ENCODE results near the gene MRTFA. TPM values are rescaled to one million over a fixed set of nuclear protein-coding genes. Genes with fewer than 3 reads are reported as not detected.
A peak's percentile ranks its signal among the peaks of the same experiment; 100 is the strongest.

Gene MRTFA
- polyA plus RNA-seq: 10 to 100 TPM; 10.7 to 16.5 TPM

DNA sequence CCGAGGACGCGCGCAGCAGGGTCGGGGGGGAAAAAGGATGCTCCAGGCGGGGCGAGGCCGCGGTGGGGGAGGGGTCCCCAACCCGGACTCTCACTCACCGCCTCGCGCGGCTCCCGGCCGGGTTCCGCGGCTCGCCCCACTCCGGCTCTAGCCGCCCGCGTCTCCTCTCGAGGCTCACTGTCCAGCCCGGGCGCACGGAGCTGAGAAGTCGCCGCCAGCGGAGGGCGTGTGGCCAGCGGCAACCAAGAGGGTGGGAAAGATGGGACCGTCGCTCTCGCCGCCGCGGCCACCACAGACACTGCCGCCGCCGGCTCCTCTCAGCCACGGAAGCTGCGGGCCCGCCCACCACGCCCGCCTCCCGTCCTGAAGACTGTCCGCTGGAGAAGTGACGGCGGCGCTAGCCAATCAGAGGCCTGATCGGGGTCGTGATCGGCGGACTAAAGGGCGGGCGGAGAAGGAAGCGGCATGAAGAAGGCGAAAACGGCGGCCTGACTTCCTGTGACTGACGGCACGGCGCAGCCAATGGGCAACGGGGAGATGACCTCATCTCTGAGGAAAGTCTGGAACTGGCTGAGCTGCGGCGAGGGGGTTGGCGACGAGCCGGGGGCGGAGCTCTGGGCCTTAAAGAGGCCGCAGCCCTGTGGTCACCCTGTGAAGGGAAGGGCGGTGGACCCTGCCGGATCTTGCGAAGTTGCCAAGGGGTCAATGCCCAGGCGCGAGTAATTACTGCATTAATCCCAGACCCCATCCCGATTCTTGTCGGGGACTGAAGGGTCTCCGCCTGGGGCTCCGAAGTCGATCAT lies at the start of gene MRTFA:
Gene MRTFA, minus strand, starts transcription at position 340 of the 803 bp plus-strand sequence.
- H3K27me3 ChIP-seq (ENCODE audit: control insufficient read depth in 1 of 2, insufficient read depth in 2 of 2, low read length in 2 of 2): no peaks in the 10 kb centered on the region
- peaks cover 0 to 9% of the 10 kb centered on the region in 2 donors for H3K4me1 ChIP-seq (ENCODE audit: control insufficient read depth in 2 of 2, insufficient read depth in 2 of 2, low read length in 1 of 2)
- H3K9me3 ChIP-seq (ENCODE audit: control insufficient read depth in 2 of 2, insufficient read depth in 1 of 2, low read depth in 1 of 2, low read length in 1 of 2): no peaks in the 10 kb centered on the region
- H3K4me3 ChIP-seq (ENCODE audit: low read depth in 1 of 2, low read length in 2 of 2): peak within 1 kb of the TSS; percentile 81 to 100
- 0 to 1% methylated on average over 76 to 82 of the region's 82 CpGs for WGBS, 2 donors
- no peaks in the 10 kb centered on the region for H3K36me3 ChIP-seq (ENCODE audit: control insufficient read depth in 2 of 2, insufficient read depth in 2 of 2, low read length in 1 of 2)
- H3K27ac ChIP-seq (ENCODE audit: low read depth in 2 of 2, low read length in 1 of 2): peak within 1 kb of the TSS; percentile 97 to 99

DNA sequence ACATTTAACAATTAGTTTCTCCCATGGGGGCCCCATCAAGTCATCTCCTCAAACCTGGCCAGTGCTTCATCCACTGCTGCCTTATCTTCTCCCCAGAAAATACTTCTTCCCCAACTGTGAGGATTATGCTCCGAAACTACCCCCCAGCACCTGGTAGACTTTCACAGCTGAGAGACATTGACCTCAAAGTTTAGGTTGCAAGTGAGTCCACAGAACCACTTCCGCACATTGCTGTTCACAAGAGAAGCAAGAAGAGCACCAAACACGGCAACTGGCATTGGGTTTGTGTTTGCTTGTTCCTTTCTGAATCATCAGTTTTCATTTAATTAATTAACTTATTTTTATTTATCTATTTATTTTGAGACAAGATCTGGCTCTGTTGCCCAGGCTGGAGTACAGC lies 48.9 kb upstream of the MRTFA start:
- Histone ChIP-seq H3K4me1 (ENCODE audit: control insufficient read depth in 2 of 2, insufficient read depth in 2 of 2, low read length in 1 of 2) (peaks cover 0 to 2% of the 10 kb centered on the region in 2 donors), H3K27ac (ENCODE audit: low read depth in 2 of 2, low read length in 1 of 2) (no peak overlapping the region), H3K27me3 (ENCODE audit: control insufficient read depth in 1 of 2, insufficient read depth in 2 of 2, low read length in 2 of 2) (no peaks in the 10 kb centered on the region), H3K4me3 (ENCODE audit: low read depth in 1 of 2, low read length in 2 of 2) (no peak overlapping the region), H3K36me3 (ENCODE audit: control insufficient read depth in 2 of 2, insufficient read depth in 2 of 2, low read length in 1 of 2) (no peaks in the 10 kb centered on the region), H3K9me3 (ENCODE audit: control insufficient read depth in 2 of 2, insufficient read depth in 1 of 2, low read depth in 1 of 2, low read length in 1 of 2) (no peaks in the 10 kb centered on the region)
- WGBS, 2 donors: 87 to 95% methylated on average over 3 of the region's 3 CpGs

GRCh38 chr22:40684728-40685127 lies 48.2 kb upstream of the MRTFA start:
- Histone ChIP-seq H3K27ac (ENCODE audit: low read depth in 2 of 2, low read length in 1 of 2) (no peak overlapping the region), H3K36me3 (ENCODE audit: control insufficient read depth in 2 of 2, insufficient read depth in 2 of 2, low read length in 1 of 2) (no peaks in the 10 kb centered on the region), H3K4me3 (ENCODE audit: low read depth in 1 of 2, low read length in 2 of 2) (no peak overlapping the region), H3K9me3 (ENCODE audit: control insufficient read depth in 2 of 2, insufficient read depth in 1 of 2, low read depth in 1 of 2, low read length in 1 of 2) (no peaks in the 10 kb centered on the region), H3K27me3 (ENCODE audit: control insufficient read depth in 1 of 2, insufficient read depth in 2 of 2, low read length in 2 of 2) (no peaks in the 10 kb centered on the region), H3K4me1 (ENCODE audit: control insufficient read depth in 2 of 2, insufficient read depth in 2 of 2, low read length in 1 of 2) (peaks cover 2% of the 10 kb centered on the region in 2 donors)
- 60 to 80% methylated on average over 9 of the region's 9 CpGs for WGBS, 2 donors

GRCh38 chr22:40681451-40681850 lies 44.9 kb upstream of the MRTFA start:
- WGBS, 2 donors: 93 to 95% methylated on average over 19 of the region's 19 CpGs
- H3K9me3 ChIP-seq (ENCODE audit: control insufficient read depth in 2 of 2, insufficient read depth in 1 of 2, low read depth in 1 of 2, low read length in 1 of 2): no peaks in the 10 kb centered on the region
- no peak overlapping the region for H3K27ac ChIP-seq (ENCODE audit: low read depth in 2 of 2, low read length in 1 of 2)
- no peak overlapping the region for H3K4me3 ChIP-seq (ENCODE audit: low read depth in 1 of 2, low read length in 2 of 2)
- peaks cover 2 to 12% of the 10 kb centered on the region in 2 donors for H3K4me1 ChIP-seq (ENCODE audit: control insufficient read depth in 2 of 2, insufficient read depth in 2 of 2, low read length in 1 of 2)
- H3K36me3 ChIP-seq (ENCODE audit: control insufficient read depth in 2 of 2, insufficient read depth in 2 of 2, low read length in 1 of 2): no peaks in the 10 kb centered on the region
- no peaks in the 10 kb centered on the region for H3K27me3 ChIP-seq (ENCODE audit: control insufficient read depth in 1 of 2, insufficient read depth in 2 of 2, low read length in 2 of 2)

GRCh38 chr22:40680819-40681183 lies 44.3 kb upstream of the MRTFA start:
- Histone ChIP-seq H3K27me3 (ENCODE audit: control insufficient read depth in 1 of 2, insufficient read depth in 2 of 2, low read length in 2 of 2) (no peaks in the 10 kb centered on the region), H3K27ac (ENCODE audit: low read depth in 2 of 2, low read length in 1 of 2) (no peak overlapping the region), H3K4me3 (ENCODE audit: low read depth in 1 of 2, low read length in 2 of 2) (no peak overlapping the region), H3K4me1 (ENCODE audit: control insufficient read depth in 2 of 2, insufficient read depth in 2 of 2, low read length in 1 of 2) (peaks cover 2 to 12% of the 10 kb centered on the region in 2 donors), H3K9me3 (ENCODE audit: control insufficient read depth in 2 of 2, insufficient read depth in 1 of 2, low read depth in 1 of 2, low read length in 1 of 2) (no peaks in the 10 kb centered on the region), H3K36me3 (ENCODE audit: control insufficient read depth in 2 of 2, insufficient read depth in 2 of 2, low read length in 1 of 2) (no peaks in the 10 kb centered on the region)
- WGBS, 2 donors: 90 to 93% methylated on average over 15 of the region's 15 CpGs

- peaks cover 2 to 12% of the 10 kb centered on the region in 2 donors for H3K4me1 ChIP-seq (ENCODE audit: control insufficient read depth in 2 of 2, insufficient read depth in 2 of 2, low read length in 1 of 2)
- WGBS, 2 donors: 53 to 59% methylated on average over 9 of the region's 9 CpGs
These were observed 43.7 kb upstream of the MRTFA start for GRCh38 chr22:40679964-40680818.

DNA sequence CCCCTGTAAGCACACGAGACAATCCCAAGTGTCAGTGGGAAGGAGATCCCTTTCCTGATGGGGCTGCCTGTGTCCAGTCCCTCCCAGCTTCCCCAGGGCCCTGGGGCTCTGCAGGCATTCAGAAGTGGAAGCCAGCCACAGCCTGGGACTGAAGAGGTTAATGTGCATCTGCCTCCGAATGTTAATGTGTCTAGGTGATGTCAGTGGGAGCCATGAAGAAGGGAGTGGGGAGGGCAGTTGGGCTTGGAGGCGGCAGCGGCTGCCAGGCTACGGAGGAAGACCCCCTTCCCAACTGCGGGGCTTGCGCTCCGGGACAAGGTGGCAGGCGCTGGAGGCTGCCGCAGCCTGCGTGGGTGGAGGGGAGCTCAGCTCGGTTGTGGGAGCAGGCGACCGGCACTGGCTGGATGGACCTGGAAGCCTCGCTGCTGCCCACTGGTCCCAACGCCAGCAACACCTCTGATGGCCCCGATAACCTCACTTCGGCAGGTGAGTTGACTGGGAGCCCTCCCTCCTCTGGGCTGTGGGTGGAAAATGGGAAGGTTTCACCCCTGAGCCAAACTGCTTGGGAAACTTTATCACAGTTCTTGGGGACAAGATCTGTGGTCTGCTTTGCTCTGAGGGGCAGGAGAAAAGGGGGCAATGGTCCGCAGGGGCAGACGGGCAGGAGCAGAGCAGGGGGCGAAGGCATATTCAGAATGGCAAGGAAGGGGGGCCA lies 42.9 kb upstream of the MRTFA start, which contains the start of gene MCHR1:
Gene MCHR1, plus strand, starts transcription at position 236 of the 715 bp plus-strand sequence. Its CDS starts 169 bp downstream, at position 405.
- no peaks in the 10 kb centered on the region for H3K27me3 ChIP-seq (ENCODE audit: control insufficient read depth in 1 of 2, insufficient read depth in 2 of 2, low read length in 2 of 2)
- H3K4me1 ChIP-seq (ENCODE audit: control insufficient read depth in 2 of 2, insufficient read depth in 2 of 2, low read length in 1 of 2): peaks cover 2 to 12% of the 10 kb centered on the region in 2 donors
- no peak within 1 kb of the TSS for H3K27ac ChIP-seq (ENCODE audit: low read depth in 2 of 2, low read length in 1 of 2)
- H3K9me3 ChIP-seq (ENCODE audit: control insufficient read depth in 2 of 2, insufficient read depth in 1 of 2, low read depth in 1 of 2, low read length in 1 of 2): no peaks in the 10 kb centered on the region
- no peaks in the 10 kb centered on the region for H3K36me3 ChIP-seq (ENCODE audit: control insufficient read depth in 2 of 2, insufficient read depth in 2 of 2, low read length in 1 of 2)
- WGBS, 2 donors: 22 to 24% methylated on average over 21 of the region's 21 CpGs
- no peak within 1 kb of the TSS for H3K4me3 ChIP-seq (ENCODE audit: low read depth in 1 of 2, low read length in 2 of 2)

More at GRCh38 chr22:40679964-40680818, 43.7 kb upstream of the MRTFA start:
- Histone ChIP-seq H3K36me3 (ENCODE audit: control insufficient read depth in 2 of 2, insufficient read depth in 2 of 2, low read length in 1 of 2) (no peaks in the 10 kb centered on the region), H3K27ac (ENCODE audit: low read depth in 2 of 2, low read length in 1 of 2) (no peak overlapping the region), H3K4me3 (ENCODE audit: low read depth in 1 of 2, low read length in 2 of 2) (no peak overlapping the region), H3K27me3 (ENCODE audit: control insufficient read depth in 1 of 2, insufficient read depth in 2 of 2, low read length in 2 of 2) (no peaks in the 10 kb centered on the region), H3K9me3 (ENCODE audit: control insufficient read depth in 2 of 2, insufficient read depth in 1 of 2, low read depth in 1 of 2, low read length in 1 of 2) (no peaks in the 10 kb centered on the region)

DNA sequence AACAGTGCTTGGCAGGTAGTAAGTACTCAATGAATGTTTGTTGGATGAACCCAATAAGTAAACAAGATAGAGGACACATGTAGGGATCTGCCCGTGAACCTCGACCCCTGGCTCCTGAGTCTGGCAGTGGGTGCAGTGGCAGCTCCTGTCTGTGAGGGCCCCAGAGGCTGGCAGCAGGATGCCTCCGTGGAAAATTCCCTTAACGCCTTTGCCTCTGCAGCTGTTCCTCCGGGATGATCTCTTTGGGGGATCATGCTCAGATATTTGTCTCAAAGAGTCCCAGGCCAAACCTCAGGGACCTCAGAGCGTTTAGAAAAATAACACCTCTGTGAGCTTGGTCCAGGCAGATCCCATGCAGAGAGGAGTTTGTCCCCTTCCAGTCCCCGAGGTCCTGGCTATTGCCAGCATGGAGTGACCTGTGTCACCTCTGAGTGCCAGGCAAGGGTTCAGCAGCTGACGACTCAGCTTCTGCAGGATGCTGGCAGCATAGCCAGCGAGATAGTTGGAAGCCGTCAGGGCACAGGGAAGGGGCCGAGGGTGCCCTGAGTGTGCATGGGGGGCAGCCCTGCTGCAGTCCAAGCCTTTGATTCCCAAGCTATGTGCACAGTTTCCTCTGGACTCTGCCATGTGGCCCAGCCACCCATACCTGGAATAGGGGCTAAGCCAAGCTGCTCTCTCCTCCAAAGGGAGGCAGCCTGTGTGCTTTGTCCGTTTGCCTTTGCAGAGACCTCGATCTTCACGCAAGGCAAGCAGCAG lies 42.2 kb upstream of the MRTFA start:
- 64 to 74% methylated on average over 14 of the region's 14 CpGs for WGBS, 2 donors
- Histone ChIP-seq H3K9me3 (ENCODE audit: control insufficient read depth in 2 of 2, insufficient read depth in 1 of 2, low read depth in 1 of 2, low read length in 1 of 2) (no peaks in the 10 kb centered on the region), H3K4me3 (ENCODE audit: low read depth in 1 of 2, low read length in 2 of 2) (no peak overlapping the region), H3K36me3 (ENCODE audit: control insufficient read depth in 2 of 2, insufficient read depth in 2 of 2, low read length in 1 of 2) (no peaks in the 10 kb centered on the region), H3K27ac (ENCODE audit: low read depth in 2 of 2, low read length in 1 of 2) (no peak overlapping the region), H3K4me1 (ENCODE audit: control insufficient read depth in 2 of 2, insufficient read depth in 2 of 2, low read length in 1 of 2) (peaks cover 2 to 12% of the 10 kb centered on the region in 2 donors), H3K27me3 (ENCODE audit: control insufficient read depth in 1 of 2, insufficient read depth in 2 of 2, low read length in 2 of 2) (no peaks in the 10 kb centered on the region)

All from esophagus (tissue), 2 donors.